G401 (cell line): Measurements from ENCODE around the gene RAPGEF4. TPM values are rescaled to one million over a fixed set of nuclear protein-coding genes. Genes with fewer than 3 reads are reported as not detected.
A peak's percentile ranks its signal among the peaks of the same experiment; 100 is the strongest.

Experiments used
- DNase-seq: peaks from one replicate; pipeline ENCODE4 v3.0.0-alpha.2; 2015; ENCODE audit warnings: low spot score
- in situ Hi-C: cut with HindIII; loops from 2 replicates; pipeline ENCODE4 v1.10.0; 2016; ENCODE audit warnings: low sequenced_read_pairs, mixed read lengths
- total RNA-seq: library from RNA; depleted of rRNA; stranded (reverse); fragments of >200 nt; shearing (Covaris generic); gene quantifications from 2 replicates; pipeline ENCODE4 v1.2.3, GENCODE V29; 2014

The RAPGEF4 gene
- total RNA-seq, 1 experiment from 2014 or later: not detected

DNA sequence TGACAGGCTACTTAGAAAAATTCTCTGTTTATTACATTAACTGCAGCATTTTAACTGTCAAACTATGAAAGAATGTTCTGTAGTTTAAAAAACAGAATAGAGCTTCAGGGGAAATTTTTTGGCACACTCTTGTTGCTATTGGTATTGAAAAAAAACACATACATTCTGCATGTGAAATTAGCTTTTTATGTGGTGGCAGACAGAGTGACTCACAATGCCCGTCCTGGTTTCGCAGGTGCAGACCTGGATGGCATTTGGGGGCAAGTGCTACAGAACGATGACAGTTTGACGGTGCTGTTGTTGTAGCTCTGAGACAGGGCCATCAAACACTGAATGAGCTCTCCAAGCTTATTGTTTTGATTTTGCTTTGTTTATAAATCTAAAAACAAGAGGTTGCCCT is 235.0 kb downstream of the RAPGEF4 start:
- no peak for DNase-seq
- in situ Hi-C loops: no loop called here

DNA sequence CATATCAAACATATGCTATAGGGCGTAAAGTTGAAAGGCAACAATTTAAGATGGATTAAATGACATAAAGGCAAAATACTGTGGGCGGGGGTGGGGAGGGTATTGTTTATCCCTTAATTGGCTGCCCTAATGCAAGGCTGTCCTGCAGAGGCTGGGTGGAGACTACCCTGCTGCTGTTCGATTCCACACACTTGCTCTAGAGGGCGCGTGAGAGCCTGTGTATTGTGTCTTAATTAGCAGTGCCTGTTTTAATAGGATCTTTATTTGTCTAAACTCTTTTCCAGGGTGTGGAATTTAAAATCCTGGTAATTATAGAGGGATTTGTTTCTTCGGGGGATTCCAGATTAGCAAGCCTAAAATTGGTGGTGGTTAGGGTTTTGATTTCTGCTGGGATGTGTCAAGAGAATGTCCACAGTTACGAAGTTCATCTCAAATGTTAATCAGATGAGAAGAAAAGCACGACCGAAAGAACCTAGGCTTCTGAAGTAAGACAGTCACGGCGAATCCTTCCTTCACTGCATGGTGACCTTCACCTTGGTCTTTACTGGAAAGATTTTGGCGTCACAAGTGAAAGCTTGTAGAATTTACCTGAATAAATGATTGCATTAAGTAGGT is 236.5 kb downstream of the RAPGEF4 start:
- in situ Hi-C loops: no loop called here

DNA sequence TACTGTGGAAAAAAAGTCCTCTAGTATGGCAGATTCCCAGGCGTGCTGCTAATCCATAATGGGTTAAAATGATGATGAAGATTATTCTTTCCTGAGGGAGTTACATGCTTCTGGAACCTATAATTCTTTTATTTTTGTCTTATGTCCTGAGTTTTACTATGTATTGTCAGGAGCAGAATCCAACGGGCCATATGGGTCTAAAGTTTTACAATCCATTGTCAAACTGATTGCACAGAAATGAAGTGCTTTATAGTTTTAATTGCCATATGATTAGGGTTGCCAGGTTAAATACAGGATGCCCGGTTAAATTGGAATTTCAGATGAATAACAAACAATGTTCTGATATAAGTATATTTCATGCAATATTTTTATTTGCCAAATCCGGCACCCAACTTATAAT is 239.1 kb downstream of the RAPGEF4 start:
- in situ Hi-C loops: no loop called here
- DNase-seq: no peak

More for the DNA sequence above, 236.5 kb downstream of the RAPGEF4 start:
- DNase-seq: no peak

DNA sequence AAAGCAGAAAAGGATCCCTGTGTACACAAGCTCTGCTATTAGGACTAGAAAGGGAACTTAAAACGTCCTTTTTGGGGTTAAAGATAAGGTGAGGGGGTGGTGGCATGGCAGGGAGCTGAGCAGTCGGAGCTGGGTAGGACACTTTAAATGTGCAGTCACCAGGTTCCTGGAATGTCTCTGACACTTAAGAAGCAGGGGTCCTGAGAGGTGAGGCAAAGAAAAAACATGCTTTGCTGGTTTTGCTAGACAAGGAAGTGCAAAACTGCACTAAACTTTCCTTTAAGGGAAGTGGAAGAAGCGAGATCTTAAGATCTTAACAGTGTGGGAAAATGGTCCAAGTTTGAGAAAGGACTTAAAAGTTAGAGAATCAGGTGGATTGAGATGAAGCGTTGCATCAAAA is 240.5 kb downstream of the RAPGEF4 start:
- in situ Hi-C loops: no loop called here

DNA sequence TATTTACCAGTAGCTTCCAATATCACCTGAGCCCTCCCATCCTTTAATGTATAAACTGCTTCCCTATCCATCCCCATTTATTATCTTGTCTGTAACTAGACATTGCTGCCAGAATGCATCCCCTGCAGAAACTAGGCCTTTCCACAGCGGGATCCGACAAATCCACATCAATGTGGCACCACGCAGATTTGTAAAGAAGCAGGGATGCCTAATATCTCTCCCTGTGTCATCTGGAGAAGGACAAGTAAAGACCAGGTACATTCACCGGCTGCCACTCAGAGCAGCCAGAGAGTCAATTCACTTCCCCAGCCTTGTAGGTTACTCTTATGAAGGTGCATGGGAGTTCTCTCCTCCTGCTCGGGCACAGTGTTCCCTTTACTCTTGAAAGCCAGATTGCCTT is 241.2 kb downstream of the RAPGEF4 start:
- in situ Hi-C loops: no loop called here
- DNase-seq: peak; percentile 81

More for the DNA sequence above, 240.5 kb downstream of the RAPGEF4 start:
- DNase-seq: peak; percentile 30

- DNase-seq: peak; percentile 53
- in situ Hi-C loops: no loop called here
Observed at GRCh38 chr2:172977270-172978062, 241.8 kb downstream of the RAPGEF4 start.

DNA sequence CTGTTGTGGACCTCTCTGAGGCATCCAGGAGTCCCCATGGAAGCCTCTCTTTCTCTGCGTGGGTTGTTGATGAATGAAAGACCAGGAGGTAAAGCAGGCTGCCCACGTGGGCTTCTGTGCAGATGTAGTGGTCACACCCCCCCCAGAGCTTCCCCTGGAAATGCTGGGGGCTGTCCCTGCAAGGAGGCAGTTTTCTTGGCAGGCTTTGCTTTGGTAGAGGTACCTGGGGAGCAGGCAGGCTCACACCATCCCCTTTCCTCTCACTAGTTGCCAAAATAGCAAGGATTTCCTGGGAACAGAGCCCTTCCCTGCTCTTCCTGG is 242.4 kb downstream of the RAPGEF4 start:
- peak; percentile 47 for DNase-seq
- in situ Hi-C loops: no loop called here

DNA sequence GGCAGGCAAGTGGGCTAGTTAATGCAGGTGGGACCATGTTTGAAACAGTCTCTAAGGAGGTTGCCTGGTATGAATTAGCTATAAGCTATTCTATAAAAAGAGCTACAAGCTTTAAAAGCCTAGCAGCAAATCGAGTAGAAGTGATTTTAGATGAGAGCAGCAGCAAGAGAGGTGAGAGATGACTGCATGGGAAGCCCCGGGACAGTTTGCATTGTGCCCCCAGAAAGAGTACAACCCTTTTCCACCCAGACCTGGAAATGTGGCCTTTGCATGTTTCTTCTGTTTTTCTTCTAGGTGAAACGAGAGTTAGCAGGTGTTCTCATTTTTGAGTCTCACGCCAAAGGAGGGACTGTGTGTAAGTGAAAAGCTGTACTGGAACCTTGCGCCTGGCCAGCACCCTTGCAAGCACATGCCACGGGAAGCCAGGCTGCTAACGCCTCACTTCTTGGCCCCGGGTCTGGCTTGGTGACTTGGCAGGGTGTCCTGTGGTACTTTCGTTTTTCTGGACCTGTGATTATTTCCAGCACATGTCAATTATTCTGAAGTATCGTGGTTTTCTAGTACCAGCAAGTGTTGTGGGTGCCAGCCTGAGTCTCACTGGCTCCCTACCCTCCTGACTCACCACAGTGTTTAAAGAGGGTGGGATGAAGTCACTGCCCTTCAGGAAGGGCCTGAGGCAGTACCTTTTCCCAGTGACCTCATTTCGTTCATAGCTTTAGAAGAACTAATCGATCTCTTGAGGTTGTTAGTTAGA is 249.7 kb downstream of the RAPGEF4 start:
- in situ Hi-C loops: no loop called here
- DNase-seq: peak; percentile 64

- DNase-seq: no peak
- in situ Hi-C loops: no loop called here
Observed at GRCh38 chr2:172986040-172986439, 250.4 kb downstream of the RAPGEF4 start.

DNA sequence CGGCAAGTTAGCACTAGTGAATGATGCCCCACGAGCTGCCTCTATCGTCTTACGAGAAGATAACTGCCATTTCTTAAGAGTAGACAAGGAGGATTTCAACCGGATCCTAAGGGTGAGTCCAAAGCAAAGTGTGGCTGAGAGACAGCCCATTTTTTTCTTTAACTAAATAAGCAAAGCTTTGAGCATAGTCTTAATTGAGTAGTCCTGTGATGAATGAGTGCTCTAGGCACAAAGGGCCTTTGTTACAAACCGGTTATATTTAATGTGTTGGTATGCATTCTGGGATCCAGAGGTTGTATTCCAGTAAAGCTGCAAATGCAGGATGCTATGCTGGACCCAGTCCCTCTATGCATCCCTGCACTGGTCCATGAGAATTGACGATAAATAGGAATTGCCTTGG is 253.1 kb downstream of the RAPGEF4 start:
- in situ Hi-C loops: no loop called here
- no peak for DNase-seq

- in situ Hi-C loops: no loop called here
Observed at GRCh38 chr2:172991031-172991430, 255.4 kb downstream of the RAPGEF4 start.

GRCh38 chr2:172993139-172993538 is 257.5 kb downstream of the RAPGEF4 start:
- DNase-seq: no peak
- in situ Hi-C loops: no loop called here

More at GRCh38 chr2:172991031-172991430, 255.4 kb downstream of the RAPGEF4 start:
- no peak for DNase-seq

- no peak for DNase-seq
- in situ Hi-C loops: no loop called here
Observed at GRCh38 chr2:172993931-172994717, 258.5 kb downstream of the RAPGEF4 start.

GRCh38 chr2:172994864-172995263 is 259.2 kb downstream of the RAPGEF4 start:
- in situ Hi-C loops: no loop called here
- no peak for DNase-seq

GRCh38 chr2:172995323-172996244 is 259.9 kb downstream of the RAPGEF4 start:
- in situ Hi-C loops: no loop called here
- DNase-seq: no peak

DNA sequence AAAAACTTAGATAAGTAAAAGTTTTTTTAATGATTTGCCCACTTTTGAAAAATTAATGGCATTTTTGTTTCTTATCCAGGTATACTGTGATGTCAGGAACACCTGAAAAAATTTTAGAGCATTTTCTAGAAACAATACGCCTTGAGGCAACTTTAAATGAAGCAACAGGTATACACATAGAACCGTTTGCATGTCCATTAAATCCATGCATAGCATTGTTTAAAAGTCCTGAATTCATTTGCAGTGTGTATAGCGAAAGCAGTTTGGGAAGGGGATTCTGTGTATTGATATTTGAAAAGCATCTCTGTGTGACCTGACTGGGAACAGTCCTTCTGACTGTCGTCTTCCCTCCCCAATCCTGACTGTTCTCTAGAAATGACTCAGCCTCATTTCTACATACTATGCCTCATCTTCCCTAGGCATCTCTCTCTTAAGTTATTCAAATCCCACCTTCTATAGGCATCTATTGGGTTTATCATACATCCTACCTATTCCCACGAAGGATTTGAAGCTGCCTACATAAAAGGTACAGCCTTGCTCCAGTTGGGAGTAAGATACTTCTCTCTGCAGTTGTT is 260.8 kb downstream of the RAPGEF4 start:
- in situ Hi-C loops: no loop called here
- DNase-seq: no peak

GRCh38 chr2:172997031-172997430 is 261.4 kb downstream of the RAPGEF4 start:
- DNase-seq: no peak
- in situ Hi-C loops: no loop called here
